OCI-LY3 (cell line): ENCODE data around the gene GIGYF1.

Source experiments
- H2AFZ ChIP-seq: fragments of 200-600, 300-600 bp; shearing (Covaris generic); 2 replicates; pipeline ENCODE4 v1.6.0; 2014; ENCODE audit warnings: antibody characterized with exemption, low read depth, low read length
- H3K27ac ChIP-seq: fragments of 200-600, 300-600 bp; sonication (generic); 2 replicates; pipeline ENCODE4 v1.5.1; 2014; ENCODE audit warnings: mild to moderate bottlenecking, low read length, moderate library complexity, mixed read lengths
- H3K27me3 ChIP-seq: fragments of 200-600, 300-600 bp; sonication (generic); 2 replicates; pipeline ENCODE4 v1.6.1; 2014; ENCODE audit warnings: low read depth, low read length, mixed read lengths
- H3K36me3 ChIP-seq: fragments of 200-600, 300-600 bp; sonication (generic); replicated peaks from 2 replicates; pipeline ENCODE3; 2014; ENCODE audit warnings: low read depth, low read length, mixed read lengths
- H3K4me1 ChIP-seq: fragments of 300-600, 200-600 bp; sonication (generic); 2 replicates; pipeline ENCODE4 v1.6.1; 2014; ENCODE audit warnings: low read length, mixed read lengths
- H3K4me2 ChIP-seq: fragments of 200-600, 300-600 bp; sonication (generic); 2 replicates; pipeline ENCODE4 v1.6.1; 2014; ENCODE audit warnings: low read length, mixed read lengths
- H3K4me3 ChIP-seq: fragments of 300-600, 200-600 bp; sonication (generic); 2 replicates; pipeline ENCODE4 v1.5.1; 2014; ENCODE audit warnings: antibody characterized with exemption, mild to moderate bottlenecking, low read length, moderate library complexity
- H3K79me2 ChIP-seq: fragments of 300-600, 200-600 bp; shearing (Covaris generic); 2 replicates; pipeline ENCODE4 v1.6.1; 2014; ENCODE audit warnings: mild to moderate bottlenecking, low read length, mixed read lengths
- H3K9ac ChIP-seq: fragments of 300-600, 200-600 bp; shearing (Covaris generic); 2 replicates; pipeline ENCODE4 v1.6.0; 2014; ENCODE audit warnings: mild to moderate bottlenecking, low read length, moderate library complexity
- H3K9me3 ChIP-seq: fragments of 200-600, 300-600 bp; shearing (Covaris generic); 2 replicates; pipeline ENCODE4 v1.6.1; 2014; ENCODE audit warnings: low read length, mixed read lengths; ENCODE audit not compliant: insufficient read depth
- H4K20me1 ChIP-seq: fragments of 200-600, 300-600 bp; sonication (generic); 2 replicates; pipeline ENCODE4 v1.6.1; 2016; ENCODE audit warnings: low read length, mixed read lengths; ENCODE audit not compliant: insufficient read depth
- CTCF ChIP-seq: fragments of 200-600, 300-600 bp; sonication (generic); IDR thresholded peaks from 2 replicates; pipeline ENCODE4 v1.5.1; 2014; ENCODE audit warnings: antibody characterized with exemption, low read length, low read depth
- EZH2phosphoT487 ChIP-seq: fragments of 200-600 bp; shearing (Covaris generic); IDR thresholded peaks from 2 replicates; pipeline ENCODE4 v1.6.1; 2018; ENCODE audit warnings: antibody characterized with exemption, mixed run types, low read depth

Gene GIGYF1

GRCh38 chr7:100632951-100633717 lies 60.9 kb downstream of the GIGYF1 start:
- H4K20me1 ChIP-seq: no peaks in the 10 kb centered on the region
- H2AFZ ChIP-seq: peak overlapping the region; percentile 89
- no peaks in the 10 kb centered on the region for H3K36me3 ChIP-seq
- TF ChIP-seq EZH2phosphoT487 (no peak), CTCF (peak; percentile 38)
- H3K27ac ChIP-seq: peak overlapping the region; percentile 31
- peak overlapping the region; percentile 96 for H3K9ac ChIP-seq
- no peaks in the 10 kb centered on the region for H3K27me3 ChIP-seq
- H3K4me3 ChIP-seq: peak overlapping the region; percentile 91
- no peaks in the 10 kb centered on the region for H3K79me2 ChIP-seq
- H3K4me2 ChIP-seq: peak overlapping the region; percentile 95
- no peaks in the 10 kb centered on the region for H3K9me3 ChIP-seq
- peaks cover 5% of the 10 kb centered on the region for H3K4me1 ChIP-seq

GRCh38 chr7:100630066-100630465 lies 64.0 kb downstream of the GIGYF1 start:
- Histone ChIP-seq H3K9ac (no peak overlapping the region), H3K4me1 (peaks cover 17% of the 10 kb centered on the region), H4K20me1 (no peaks in the 10 kb centered on the region), H3K4me2 (no peak overlapping the region), H2AFZ (no peak overlapping the region), H3K27me3 (no peaks in the 10 kb centered on the region), H3K36me3 (no peaks in the 10 kb centered on the region), H3K9me3 (no peaks in the 10 kb centered on the region), H3K27ac (no peak overlapping the region), H3K79me2 (no peaks in the 10 kb centered on the region), H3K4me3 (no peak overlapping the region)
- TF ChIP-seq CTCF (no peak), EZH2phosphoT487 (no peak)
